CD4-positive, alpha-beta T cell treated with Interleukin-6 at 100 ng/mL for 8 hours (primary cell): Measurements from ENCODE around the gene CCDC152.

Experiments
- DNase-seq: peaks from one replicate; pipeline ENCODE4 v3.0.0-alpha.2; 2020; ENCODE audit warnings: mixed read lengths, low spot score

The CCDC152 gene

DNA sequence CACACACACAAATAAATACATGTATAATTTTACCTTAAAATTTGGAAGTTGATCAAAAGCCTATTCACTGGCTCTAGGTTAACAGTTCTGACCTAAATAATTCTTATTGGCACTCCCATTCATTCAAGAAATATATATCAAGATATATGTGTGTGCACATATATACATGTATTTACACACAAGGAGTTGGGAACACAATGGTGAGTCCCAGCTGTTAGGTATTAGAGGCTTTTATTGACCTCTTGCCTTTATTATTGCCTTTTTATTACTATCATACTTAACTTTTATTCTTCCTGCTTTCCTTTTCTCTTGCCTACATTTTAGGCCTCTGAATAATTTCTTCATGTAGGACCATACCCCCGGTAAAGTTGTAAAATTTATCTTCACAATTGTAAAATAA, 25.0 kb downstream of the CCDC152 start:
- DNase-seq = no peak

DNA sequence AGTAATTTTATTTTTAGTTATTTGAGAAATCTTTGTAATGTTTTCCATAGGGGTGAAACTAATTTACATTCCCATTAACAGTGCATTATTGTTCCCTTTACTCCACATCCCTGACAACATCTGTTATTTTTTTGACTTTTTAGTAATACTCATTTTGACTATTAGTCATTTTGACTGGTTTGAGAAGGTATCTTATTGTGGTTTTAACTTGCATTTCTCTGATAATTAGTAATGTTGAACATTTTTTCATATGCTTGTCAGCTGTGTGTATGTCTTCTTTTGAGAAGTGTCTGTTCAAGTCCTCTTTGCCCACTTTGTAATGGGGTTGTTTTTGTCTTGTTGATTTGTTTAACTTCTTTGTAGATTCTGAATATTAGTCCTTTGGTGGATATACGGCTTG, 27.5 kb downstream of the CCDC152 start:
- no peak for DNase-seq

DNA sequence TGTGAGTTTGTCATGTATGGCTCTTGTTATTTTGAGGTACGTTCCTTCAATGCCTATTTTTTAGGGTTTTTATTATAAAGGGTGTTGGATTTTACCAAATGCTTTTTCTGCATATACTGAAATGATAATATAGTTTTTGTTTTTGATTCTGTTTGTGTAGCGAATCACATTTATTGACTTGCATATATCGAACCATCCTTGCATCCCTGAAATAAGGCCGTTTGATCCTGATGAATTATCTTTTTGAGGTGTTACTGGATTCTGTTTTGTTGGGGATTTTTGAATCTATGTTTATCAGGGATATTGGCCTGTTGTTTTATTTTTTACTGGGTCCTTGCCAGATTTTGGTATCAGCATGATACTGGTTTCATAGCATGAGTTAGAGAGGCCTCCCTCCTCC, 29.1 kb downstream of the CCDC152 start:
- DNase-seq = no peak

DNA sequence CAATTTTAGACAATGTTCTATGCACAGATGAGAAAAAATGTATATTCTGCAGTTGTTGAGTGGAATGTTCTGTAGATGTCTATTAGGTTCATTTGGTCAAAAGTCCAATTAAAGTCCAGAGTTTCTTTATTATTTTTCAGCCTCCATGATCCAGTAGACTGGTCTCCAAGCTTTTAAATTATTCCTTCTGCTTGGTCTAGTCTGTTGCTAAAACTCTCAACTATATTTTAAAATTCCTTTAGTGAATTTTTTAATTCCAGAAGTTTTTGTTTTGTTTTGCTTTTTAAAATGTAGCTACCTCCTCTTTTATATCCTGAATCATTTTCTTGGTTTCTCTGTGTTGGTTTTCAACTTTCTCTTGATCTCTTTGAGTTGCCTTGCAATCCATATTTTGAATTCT, 30.5 kb downstream of the CCDC152 start:
- DNase-seq = no peak

DNA sequence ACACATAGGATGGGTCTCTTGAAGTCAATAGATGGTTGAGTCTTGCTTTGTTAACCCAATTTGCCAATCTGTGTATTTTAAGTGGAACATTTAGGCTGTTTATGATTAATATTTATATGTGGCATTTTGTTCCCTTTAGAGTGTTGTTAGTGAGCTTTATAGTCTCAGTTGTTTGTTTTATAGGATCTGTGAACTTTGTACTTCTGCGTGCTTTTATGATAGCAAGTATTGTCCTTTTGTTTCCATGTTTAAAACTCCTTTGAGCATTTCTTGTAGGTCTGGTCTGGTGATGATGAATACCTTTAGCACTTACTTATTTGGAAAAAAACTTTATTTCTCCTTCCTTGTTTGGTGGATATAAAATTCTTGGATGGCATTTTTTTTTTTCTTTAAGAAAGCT, 31.2 kb downstream of the CCDC152 start:
- DNase-seq = no peak

DNA sequence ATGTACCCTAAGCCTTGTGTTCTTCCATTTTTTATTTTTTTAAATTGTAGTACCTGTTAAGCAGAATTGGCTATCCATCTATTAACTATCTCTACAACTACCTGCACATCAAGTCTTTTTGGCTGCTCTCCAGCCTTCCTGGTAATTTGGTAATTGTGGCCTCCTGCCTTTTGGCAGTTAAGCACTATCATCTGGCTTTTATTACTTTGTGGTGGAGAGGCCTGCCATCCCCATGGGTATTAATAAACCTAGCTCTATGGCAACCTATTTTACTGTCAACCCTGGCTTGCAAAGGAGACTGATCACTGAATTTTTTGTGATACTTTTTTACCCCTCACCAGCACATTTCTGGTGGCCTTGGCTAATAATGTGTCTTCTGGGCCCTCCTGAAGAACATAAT, 34.5 kb downstream of the CCDC152 start:
- DNase-seq = no peak

DNA sequence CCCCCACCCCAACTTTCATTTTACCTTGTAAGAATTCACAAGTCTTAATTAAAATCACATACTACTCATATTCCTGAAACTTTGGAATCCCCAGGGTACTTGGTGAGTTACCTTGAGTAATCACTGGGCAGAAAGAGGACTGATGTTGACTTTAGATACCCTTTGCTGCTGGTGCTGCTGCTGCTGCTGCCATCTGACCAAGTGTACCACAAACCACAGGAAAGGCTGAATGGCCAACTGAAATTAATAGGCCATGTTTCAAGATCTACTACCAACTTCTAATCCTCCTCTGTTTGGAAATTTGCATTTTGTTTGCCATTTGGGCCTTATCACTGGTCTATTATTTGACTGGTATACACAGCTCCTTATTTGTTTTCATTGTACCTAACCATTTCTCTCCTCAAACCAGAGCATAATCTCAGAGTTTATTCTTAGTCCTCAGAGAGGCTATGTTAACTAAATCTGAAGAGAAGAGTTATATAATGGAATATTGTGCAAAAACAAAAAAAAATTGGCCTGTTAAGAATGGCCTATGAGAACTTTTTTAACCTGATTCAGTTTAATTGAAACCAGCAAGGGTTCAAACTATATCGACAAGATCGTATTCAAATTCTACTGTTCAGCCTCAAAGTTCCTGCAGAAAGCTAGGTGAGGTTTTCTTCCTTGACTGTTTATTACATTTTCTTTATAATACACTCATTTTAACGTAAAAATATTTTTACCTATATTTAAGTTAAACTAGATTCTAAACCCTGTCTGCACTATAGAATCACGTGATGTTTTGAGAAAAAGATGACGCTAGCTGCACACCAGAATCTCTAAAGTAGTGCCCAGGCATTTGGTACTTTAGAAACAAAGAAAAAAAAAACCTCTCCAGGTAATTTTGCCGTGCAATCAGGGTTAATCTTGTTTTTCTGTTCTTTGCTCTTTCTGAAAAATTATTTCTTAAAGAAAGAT, 41.9 kb downstream of the CCDC152 start:
- DNase-seq = no peak

DNA sequence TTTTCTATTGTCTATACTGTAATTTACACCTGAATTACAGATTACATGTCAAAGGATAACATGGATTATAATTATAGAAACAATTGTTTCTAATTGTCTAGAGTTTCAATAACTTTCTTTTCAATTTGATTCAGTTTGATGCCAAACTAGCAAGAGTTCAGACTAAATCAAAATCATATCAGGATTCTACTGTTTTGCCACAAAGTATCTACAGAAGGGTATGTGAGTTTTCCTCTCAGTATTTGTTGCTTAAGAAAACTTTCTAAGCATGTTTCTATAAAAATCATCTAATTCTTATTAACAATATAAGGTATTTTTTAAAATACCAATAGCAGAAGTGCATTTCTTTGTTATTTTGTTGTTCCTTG, 42.6 kb downstream of the CCDC152 start:
- DNase-seq = no peak

DNA sequence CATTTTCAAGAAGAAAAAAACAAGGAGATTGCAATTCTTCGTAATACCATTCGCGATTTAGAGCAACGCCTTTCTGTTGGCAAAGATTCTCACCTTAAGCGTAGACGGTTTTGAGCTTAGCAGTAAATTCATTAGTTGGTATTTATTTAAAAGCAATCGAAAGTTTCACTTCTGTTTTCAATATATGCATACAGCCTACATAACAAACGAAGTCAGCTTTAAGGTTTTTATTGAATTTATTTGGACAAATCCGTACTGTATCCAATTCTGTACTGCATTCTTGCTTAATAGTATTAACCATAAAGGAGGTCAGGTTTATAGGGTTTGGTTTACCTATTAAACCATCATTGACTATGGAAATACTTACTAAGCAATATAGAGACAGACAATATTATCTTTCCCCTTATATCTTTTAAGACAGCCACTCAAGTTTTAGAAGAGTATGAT, 43.1 kb downstream of the CCDC152 start:
- DNase-seq = no peak

DNA sequence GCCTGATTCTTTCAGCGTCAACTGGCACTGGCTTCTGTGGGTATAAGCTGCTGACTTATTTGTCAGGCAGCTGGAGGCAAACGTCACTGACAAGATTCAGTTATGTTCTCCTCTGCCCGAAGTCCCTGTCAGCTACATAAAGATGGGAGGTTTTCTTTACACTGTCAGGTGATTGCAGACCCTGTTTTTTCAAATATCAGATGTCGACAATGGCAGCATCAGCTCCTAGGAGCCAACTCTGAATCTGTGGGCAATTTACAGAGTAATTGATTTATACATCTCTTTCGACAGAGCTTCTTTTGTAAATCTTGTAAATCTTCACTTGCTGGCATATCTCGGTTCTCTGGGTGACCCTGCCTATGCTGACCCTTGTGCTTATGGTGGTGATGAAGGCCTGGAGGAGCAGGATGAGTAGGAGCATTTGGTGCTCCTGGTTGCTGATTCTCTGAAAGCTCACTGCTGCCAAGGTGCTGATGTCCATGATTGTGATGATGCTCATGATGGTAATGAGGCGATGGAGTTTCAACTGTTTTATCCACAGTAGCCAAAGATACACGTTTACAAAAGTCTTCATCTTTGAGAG, 44.2 kb downstream of the CCDC152 start:
- no peak for DNase-seq

DNA sequence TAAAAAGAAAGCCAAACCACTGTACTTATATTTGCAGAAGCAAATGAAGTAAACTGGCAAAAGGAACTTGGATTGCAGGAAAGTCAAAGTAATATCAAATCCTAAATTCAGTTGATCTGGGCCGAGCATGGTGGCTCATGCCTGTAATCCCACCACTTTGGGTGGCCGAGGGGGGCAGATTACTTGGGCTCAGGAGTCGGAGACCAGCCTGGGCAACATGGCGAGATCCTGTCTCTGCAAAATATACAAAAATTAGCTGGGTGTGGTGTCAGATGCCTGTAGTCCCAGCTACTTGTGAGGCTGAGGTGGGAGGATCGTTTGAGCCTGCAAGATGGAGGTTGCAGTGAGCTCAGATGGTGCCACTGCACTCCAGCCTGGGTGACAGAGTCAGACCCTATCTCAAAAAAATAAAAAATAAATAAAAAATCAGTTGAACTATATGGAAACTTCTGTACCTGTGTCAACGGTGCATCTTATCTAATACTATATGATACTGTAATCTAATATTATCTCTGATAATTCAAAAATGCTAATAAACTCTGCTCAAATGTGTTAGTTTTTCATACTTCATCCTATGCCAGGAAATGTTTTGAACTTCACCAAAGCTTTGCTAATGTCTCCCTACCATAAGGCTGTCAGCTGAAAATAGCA, 45.0 kb downstream of the CCDC152 start:
- DNase-seq = no peak

DNA sequence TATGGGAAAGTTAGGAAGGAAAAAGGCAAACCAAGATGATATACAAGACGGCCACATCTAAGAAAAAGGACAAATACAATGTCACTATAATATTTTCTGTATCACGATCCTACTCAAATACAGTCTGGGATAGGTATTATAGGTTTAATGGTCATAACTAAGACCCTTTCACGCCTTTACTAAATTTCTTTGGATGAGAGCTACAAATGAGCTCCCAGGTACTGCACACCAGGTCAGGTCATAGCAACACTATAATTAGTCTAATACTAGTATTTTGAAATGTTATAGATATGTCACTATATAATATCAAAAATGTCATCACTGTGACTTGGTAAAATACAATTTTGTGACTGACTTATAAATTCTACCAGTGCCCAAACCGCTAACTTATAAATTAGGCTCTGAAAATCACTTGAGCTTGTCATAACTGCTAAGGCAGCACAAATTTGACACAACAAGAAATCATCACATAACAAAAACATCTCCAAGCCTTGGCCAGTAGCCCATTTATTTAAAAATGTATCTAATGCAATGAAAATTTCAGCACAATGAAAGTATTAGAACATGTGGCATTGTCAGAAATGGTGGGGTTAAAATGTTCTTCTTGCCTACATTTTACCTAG, 48.2 kb downstream of the CCDC152 start:
- no peak for DNase-seq

DNA sequence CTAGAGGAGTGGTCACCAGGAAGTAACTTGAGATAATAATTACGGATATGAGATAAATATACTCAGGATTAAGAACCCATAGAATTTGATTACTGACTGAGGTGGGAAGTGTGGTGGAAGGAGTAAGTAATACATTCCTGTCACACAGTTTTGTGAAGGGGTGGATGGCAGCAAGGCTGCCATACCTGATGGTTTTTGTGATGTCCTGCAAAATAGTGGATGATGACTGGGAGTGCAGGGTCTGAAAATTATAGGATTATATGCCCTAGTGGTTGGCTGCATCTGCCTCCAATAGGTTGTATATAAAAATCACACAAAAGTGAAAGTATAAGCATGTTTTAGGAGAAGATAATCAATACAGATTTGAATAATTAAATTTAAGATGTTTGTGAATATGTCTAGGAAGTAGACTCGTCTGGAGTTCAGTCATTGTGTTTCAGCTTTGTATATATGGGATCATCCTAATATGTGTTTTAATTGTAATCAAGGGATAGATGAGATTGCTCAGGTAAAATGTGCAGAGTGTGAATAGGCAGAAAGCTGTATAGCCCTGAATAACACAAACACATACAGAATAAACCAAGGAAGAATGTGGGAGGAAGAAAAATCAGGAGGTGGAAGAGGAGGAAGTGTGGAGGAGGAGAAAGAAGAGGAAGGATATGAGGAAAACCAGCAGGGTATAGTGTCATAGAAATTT, 49.5 kb downstream of the CCDC152 start:
- no peak for DNase-seq

DNA sequence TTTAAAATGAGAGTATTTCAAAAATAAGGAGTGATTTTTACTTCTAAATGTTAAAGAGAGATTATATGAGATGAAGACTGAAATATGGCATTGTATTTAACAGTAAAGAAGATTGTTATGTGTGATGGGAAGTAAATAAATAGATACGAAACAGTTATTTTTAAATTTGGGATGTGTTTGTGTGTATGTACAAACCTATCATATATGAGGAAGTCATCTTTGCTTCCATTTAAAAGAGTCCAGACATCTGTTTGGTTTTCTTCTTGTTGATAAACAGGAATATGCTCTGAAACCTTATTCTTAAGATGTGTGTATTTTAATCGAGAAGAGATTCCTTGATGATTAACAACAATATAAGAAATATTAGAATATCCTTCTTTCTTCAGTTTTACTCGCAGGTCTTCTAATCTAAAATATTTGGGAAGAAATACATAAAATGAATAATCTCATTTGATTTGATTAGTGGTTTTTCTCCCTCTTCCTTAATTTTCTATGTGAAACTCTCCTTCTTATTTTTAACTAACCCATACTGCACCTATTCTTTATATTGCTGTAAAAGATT, 50.2 kb downstream of the CCDC152 start:
- no peak for DNase-seq

DNA sequence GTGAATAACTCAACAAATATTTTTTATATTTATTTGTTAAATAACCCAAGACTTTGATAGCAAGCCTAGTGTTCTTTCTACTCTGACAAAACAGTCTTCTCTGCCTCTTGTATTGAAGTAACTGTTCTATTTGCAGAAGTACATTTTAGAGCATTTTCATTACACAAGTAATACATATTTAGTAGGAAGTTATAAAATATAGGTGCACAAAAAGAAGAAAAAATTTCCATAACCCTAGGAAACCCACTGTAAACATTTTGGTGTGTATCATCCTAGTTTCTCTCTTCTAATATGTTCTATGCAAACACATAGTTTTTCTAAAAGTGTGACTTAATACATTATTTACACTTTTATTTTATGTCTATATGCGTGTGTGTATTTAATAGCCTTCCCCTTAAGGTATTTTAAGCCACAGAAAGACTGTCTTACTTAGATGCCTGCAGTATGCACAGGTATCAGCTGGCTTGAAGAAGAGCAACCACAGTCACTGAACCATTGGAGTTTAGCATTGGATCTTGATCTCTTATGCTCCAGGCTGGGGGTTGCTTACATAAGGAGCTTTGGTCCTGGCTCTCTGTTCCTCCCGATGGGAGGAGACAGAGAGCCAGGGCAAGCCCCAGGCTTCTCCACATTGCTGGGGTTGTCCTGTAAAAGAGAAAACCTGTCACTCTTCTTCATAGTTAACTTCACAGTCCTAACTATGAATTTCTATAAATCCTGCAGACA, 51.3 kb downstream of the CCDC152 start:
- DNase-seq = no peak

DNA sequence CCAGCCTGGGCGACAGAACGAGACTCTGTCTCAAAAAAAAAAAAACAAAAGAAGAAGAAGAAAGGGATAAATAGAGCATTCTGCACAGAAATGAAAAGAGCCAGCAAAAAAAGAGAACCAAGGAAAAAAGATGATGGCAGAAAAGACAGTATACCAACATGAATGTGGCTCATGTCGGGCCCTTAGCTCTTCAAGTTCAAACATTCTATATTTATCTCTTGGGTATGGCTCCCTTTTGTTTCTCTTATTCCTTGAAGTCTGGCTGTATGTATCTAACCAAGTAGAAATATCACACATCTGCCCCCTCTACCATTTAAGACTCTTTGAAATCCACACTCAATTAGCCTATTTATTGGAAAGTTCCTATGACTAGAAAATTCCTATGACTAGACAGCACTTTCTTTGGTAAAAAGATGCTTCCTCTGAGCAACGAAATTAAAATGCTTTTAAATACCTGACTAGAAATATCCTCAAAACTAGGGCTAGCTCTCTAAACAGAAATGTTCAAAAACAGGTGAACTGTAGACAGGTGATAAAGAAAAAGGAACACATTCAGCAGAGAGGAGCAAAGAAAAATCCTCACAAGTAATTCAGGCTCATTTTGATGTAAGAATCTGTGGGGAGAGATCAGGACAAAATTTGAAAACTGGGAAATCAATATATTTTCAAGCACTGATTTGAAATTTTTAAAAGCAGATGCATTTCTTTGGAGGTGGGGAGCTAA, 52.4 kb downstream of the CCDC152 start:
- no peak for DNase-seq

DNA sequence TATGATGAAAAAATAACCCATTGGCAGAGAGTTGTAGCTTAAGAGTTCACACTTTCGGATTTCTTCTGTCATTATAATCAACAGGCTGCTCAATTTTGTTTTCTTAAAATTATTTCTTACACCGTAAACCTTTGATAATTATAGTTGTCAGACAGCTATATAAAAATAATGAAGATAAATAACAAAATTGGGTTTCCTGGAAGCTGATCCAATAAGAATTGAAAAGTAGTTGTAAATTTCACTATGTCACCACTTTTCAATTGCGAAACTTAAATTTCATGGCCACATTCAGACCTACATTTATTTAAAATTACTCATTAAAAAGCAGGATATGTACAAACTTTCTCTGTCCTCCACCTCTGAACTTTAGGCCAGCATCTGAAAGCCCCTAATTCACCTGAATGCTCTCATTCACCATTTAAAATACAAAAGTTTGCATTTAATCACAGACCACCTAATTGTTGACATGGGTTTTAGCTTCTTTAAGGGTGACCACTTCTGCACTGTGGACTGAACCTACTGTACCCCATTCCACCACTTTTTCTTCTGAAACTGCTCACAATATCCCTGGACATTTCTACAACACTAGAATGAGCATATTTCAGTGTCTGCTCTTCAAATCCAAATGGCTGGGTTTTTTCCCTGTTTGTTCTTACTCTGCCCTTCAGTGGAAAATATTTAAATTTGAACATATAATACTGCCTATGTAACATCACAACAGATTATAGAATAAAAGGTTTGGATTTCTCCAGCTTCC, 54.4 kb downstream of the CCDC152 start:
- DNase-seq = no peak

DNA sequence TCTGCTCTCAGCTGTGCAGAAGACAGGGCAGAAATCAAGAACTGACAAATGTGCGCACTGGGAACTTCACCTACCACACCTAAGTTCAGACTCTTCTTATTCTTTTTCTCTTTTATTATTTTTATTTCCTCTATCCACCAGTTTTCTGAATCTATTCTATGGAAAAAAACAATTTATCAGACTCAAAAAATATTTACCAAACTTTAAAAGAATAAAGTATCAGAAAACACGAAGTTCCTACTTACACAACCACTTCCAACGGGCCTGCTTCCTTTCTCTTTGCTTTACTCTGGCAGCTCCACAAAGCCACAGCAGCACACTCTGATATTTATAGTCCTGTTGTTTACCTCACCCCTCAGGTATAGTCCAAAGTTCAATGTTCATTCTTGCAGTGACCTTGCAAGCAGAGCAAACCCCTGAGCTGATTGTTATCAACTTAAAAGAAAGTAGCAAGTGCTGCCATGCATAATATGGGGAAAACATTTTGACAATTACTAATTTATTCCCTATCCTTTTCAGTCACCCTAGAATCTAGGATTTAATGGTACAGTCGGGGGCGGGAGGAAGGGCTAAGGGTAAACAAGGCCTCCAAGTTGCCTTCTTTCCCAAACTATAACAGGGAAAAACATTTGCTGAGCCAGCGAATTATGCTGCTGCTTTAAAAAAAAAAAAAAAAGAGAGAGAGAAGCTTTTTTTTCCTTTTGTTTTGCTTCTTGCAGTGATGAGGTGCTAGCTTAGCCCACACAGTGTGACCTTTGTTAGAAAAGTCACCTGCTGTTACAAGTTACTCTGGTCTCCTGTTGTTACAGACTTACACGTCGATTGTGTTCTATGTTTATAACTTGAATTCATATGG, 55.2 kb downstream of the CCDC152 start, which contains the start of gene SELENOP:
Gene SELENOP, minus strand, starts transcription at position 302 of the 856 bp plus-strand sequence. CDS start 3,539 bp downstream, outside the sequence.
- no peak for DNase-seq
